Activated T-cell treated with anti-CD3 and anti-CD28 coated beads, Interleukin-2, amount 50 U/mL, for 72 hours (primary cell): ENCODE results near the gene ZNF230. TPM values are rescaled to one million over a fixed set of nuclear protein-coding genes. Genes with fewer than 3 reads are reported as not detected.

Source experiments
- ATAC-seq, 2 donors: fragments of 150-1000 bp; cut with Tn5 transposase; replicated peaks in 1 of 2; 2 replicates each; pipeline ENCODE4 v1.10.0; 2021; ENCODE audit warnings: moderate library complexity in 2 of 2, mild to moderate bottlenecking in 1 of 2
- DNase-seq, 2 donors: peaks; one replicate each; pipeline ENCODE4 v3.0.0; 2021 to 2022; ENCODE audit warnings: mixed read lengths in 1 of 2
- H3K27ac Mint-ChIP-seq: one replicate; pipeline ENCODE4 v1.8.0; 2022; ENCODE audit warnings: mild to moderate bottlenecking, moderate library complexity, mixed read lengths
- H3K27me3 Mint-ChIP-seq: one replicate; pipeline ENCODE4 v1.8.0; 2022; ENCODE audit warnings: low read depth, mixed read lengths
- H3K36me3 Mint-ChIP-seq, 2 donors: one replicate each; pipeline ENCODE4 v1.8.0; 2022; ENCODE audit warnings: mixed read lengths in 2 of 2, mild to moderate bottlenecking in 1 of 2; ENCODE audit not compliant: insufficient read depth in 2 of 2
- H3K4me1 Mint-ChIP-seq: one replicate; pipeline ENCODE4 v1.8.0; 2022; ENCODE audit warnings: low read depth, mixed read lengths
- H3K4me3 Mint-ChIP-seq, 2 donors: one replicate each; pipeline ENCODE4 v1.8.0; 2022; ENCODE audit warnings: mild to moderate bottlenecking in 2 of 2, mixed read lengths in 2 of 2, moderate library complexity in 2 of 2
- H3K9me3 Mint-ChIP-seq, 2 donors: one replicate each; pipeline ENCODE4 v1.8.0; 2022; ENCODE audit warnings: mixed read lengths in 2 of 2
- total RNA-seq, 2 donors: library from RNA; stranded (reverse); gene quantifications; one replicate each; pipeline ENCODE4 v1.2.3, GENCODE V29; 2022

The ZNF230 gene
- total RNA-seq, 2 donors from 2014 or later, result 5.5 to 5.8 TPM

DNA sequence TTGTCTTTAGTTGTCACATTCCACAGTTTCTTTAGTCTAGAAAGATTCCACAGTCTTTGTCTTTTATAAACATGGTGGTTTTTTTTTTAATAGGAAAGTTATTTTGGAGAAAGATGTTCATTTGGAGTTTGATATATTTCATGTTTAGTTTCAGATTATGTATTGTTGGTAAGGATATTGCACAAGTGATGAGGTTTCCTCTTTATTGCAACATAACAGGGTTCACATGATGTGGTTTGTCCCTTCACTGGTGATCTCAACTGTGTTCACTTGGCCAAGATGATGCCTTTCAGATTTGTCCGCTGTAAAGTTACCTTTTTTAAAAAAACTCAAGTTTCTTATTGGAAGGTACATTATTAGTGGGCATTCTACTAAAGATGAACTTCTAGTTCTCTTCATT lies 3.2 kb downstream of the ZNF230 start:
- ATAC-seq, result no peak
- peaks cover 23 to 41% of the 10 kb centered on the region in 2 donors for H3K9me3 Mint-ChIP-seq

DNA sequence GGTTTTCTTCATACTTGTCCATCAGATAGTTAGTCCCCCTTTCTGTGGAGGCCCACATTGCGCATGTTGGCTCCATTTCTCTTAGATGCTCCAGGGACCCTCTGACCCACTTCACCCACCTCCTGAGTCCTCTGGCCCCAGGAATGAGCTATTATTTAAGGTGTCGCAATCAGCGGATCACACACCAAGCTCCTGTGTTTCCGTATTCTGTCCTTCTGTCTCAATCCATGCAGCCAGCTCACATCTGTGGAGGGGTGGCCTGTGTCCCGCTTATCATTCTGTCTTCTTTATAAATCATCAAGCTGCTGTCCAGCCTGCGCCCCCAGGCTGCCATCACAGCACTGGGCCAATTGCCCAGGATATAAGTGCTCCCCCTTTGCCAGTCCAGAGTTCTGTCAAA lies 4.7 kb downstream of the ZNF230 start:
- H3K4me1 Mint-ChIP-seq, result peaks cover 10% of the 10 kb centered on the region
- no peak overlapping the region for H3K4me3 Mint-ChIP-seq
- no peak for DNase-seq
- peaks cover 26 to 42% of the 10 kb centered on the region in 2 donors for H3K9me3 Mint-ChIP-seq
- H3K27ac Mint-ChIP-seq, result no peak overlapping the region
- no peaks in the 10 kb centered on the region for H3K27me3 Mint-ChIP-seq
- ATAC-seq, result no peak
- peaks cover 57 to 64% of the 10 kb centered on the region in 2 donors for H3K36me3 Mint-ChIP-seq

More for the DNA sequence above, 3.2 kb downstream of the ZNF230 start:
- Mint-ChIP-seq H3K27ac (no peak overlapping the region), H3K36me3 (peaks cover 51 to 55% of the 10 kb centered on the region in 2 donors), H3K4me1 (peaks cover 18% of the 10 kb centered on the region), H3K4me3 (no peak overlapping the region), H3K27me3 (no peaks in the 10 kb centered on the region)
- DNase-seq, result no peak

DNA sequence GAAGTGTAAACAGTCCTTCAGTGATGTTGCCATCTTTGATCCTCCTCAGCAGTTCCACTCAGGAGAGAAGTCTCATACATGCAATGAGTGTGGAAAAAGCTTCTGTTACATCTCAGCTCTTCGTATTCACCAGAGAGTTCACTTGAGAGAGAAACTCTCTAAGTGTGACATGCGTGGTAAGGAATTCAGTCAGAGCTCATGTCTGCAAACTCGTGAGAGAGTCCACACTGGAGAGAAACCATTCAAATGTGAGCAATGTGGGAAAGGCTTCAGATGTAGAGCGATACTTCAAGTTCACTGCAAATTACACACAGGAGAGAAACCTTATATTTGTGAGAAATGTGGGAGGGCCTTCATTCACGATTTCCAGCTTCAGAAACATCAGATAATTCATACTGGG lies 7.7 kb downstream of the ZNF230 start:
- H3K27me3 Mint-ChIP-seq, result no peaks in the 10 kb centered on the region
- H3K4me3 Mint-ChIP-seq, result no peak overlapping the region
- ATAC-seq, result no peak
- H3K4me1 Mint-ChIP-seq, result no peaks in the 10 kb centered on the region
- no peak for DNase-seq
- peaks cover 52 to 68% of the 10 kb centered on the region in 2 donors for H3K36me3 Mint-ChIP-seq
- peaks cover 35 to 48% of the 10 kb centered on the region in 2 donors for H3K9me3 Mint-ChIP-seq
- no peak overlapping the region for H3K27ac Mint-ChIP-seq

DNA sequence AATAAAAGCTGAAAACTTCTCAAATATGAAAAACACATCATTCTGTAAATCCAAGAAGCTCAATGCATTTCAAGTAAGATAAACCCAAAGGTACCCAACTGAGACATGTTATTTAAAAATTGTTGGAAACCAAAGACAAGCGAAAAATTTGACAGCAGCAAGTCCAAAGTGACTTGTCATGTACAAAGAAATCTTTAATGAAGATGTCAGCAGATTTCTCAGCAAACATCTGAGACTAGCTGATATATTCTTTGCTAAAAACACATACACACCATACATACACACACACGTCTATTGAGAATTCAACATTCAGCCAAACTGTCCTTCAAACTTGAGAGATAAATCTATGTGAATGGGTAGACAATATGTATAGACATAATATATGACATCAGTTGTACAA lies 16.7 kb downstream of the ZNF230 start:
- no peak overlapping the region for H3K4me3 Mint-ChIP-seq
- no peak overlapping the region for H3K27ac Mint-ChIP-seq
- ATAC-seq, result no peak
- no peak for DNase-seq
- H3K9me3 Mint-ChIP-seq, result peaks cover 21 to 27% of the 10 kb centered on the region in 2 donors
- no peaks in the 10 kb centered on the region for H3K27me3 Mint-ChIP-seq
- H3K36me3 Mint-ChIP-seq, result peaks cover 15 to 18% of the 10 kb centered on the region in 2 donors
- peaks cover under 1% of the 10 kb centered on the region for H3K4me1 Mint-ChIP-seq

DNA sequence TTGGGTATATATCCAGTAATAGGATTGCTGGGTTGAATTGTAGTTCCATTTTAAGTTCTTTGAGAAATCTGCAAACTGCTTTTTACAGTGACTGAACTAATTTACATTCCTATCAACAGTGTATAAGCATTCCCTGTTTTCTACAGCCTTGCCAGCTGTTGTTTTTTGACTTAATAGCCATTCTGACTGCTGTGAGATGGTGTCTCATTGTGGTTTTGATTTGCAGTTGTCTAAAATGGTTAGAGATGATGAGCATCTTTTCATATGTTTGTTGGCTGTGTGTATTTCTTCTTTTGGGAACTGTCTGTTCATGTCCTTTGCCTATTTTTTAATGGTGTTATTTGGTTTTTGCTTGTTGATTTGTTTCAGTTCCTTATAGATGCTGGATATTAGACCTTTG lies 18.5 kb downstream of the ZNF230 start:
- no peaks in the 10 kb centered on the region for H3K27me3 Mint-ChIP-seq
- peaks cover 20 to 28% of the 10 kb centered on the region in 2 donors for H3K36me3 Mint-ChIP-seq
- H3K9me3 Mint-ChIP-seq, result peaks cover 21 to 25% of the 10 kb centered on the region in 2 donors
- no peak overlapping the region for H3K27ac Mint-ChIP-seq
- DNase-seq (no peak), ATAC-seq (no peak)
- no peak overlapping the region for H3K4me3 Mint-ChIP-seq
- peaks cover 17% of the 10 kb centered on the region for H3K4me1 Mint-ChIP-seq

DNA sequence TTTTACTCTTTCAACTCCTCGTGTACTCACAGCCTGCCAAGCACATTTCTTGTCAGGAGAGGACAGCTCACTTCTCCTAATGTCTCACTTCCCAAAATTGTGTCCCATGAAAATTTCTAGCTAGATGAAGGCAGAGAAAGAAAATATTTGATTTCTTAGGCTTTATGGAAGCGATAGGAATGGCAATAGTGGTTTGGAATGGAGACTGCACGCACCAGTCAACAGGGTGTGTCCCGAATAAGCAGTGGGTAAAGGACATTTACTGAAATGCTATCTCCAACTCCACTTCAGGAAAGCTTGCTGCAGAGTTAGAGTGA lies 22.1 kb downstream of the ZNF230 start:
- peaks cover 21 to 25% of the 10 kb centered on the region in 2 donors for H3K9me3 Mint-ChIP-seq
- H3K27ac Mint-ChIP-seq, result peak overlapping the region; percentile 74
- ATAC-seq (no peak), DNase-seq (no peak)
- H3K27me3 Mint-ChIP-seq, result no peaks in the 10 kb centered on the region
- peaks cover 24 to 52% of the 10 kb centered on the region in 2 donors for H3K36me3 Mint-ChIP-seq
- peak overlapping the region; percentile 88 to 97 for H3K4me3 Mint-ChIP-seq
- peaks cover 17% of the 10 kb centered on the region for H3K4me1 Mint-ChIP-seq

DNA sequence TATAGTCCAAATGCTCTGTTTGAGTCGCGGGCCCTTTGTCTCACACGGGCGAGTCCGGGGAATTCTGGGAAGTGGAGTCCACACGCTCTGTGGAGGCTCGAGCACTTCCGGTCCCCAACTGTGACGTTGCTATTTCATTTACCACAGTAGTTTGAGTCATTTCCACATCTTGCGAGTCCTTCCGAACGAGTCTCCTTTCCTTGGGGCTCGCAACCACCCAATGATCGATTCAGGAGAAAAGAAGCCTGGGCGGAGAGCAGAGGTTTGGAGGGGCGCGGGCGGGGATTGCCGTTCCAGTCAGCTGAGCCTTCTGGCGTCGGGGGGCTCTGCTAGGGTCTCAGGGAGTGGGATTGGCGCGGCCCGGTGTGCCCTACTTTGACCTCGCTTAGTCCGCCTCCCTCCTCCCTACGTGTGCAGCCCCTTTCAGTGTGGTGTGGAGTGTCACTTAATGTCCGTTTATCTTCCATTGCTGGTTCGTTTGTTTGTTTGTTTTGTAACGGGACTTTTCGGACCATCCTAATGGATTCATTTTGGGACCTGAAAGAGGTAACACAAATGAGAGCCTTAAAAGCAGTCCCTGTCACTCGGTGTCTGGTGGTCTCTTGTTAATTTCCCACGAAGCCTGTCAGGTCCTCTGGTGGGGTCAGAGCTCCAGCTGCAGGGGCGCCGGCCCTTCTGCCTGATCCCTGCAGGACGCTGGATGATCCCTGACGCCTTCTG lies 22.6 kb downstream of the ZNF230 start, which contains the start of gene ZNF222:
ZNF222 (plus strand) TSS at position 163 of the 720 bp plus-strand sequence; CDS start at position 221, 58 bp downstream.
- Mint-ChIP-seq H3K4me1 (peaks cover 17% of the 10 kb centered on the region), H3K4me3 (peak within 1 kb of the TSS; percentile 88 to 97), H3K27me3 (no peaks in the 10 kb centered on the region), H3K27ac (peak within 1 kb of the TSS; percentile 74), H3K36me3 (peaks cover 25 to 56% of the 10 kb centered on the region in 2 donors), H3K9me3 (peaks cover 18 to 21% of the 10 kb centered on the region in 2 donors)
- ATAC-seq (peak; percentile 100), DNase-seq (peak; percentile 79 to 84)

DNA sequence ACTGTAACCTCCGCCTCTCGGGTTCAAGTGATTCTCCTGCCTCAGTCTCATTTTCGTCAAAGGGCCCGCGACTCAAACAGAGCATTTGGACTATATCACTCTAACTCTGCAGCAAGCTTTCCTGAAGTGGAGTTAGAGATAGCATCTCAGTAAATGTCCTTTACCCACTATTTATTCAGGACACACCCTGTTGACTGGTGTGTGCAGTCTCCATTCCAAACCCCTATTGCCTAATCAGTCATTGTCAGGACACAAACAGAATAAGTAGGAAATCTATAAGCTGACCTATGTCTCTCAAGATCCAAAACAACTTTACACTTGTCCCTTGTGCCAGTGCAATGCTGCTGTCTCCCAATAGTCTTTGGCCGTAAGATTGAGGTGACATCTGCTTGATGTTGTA lies 23.9 kb downstream of the ZNF230 start:
- Mint-ChIP-seq H3K9me3 (peaks cover 19 to 23% of the 10 kb centered on the region in 2 donors), H3K27ac (no peak overlapping the region)

DNA sequence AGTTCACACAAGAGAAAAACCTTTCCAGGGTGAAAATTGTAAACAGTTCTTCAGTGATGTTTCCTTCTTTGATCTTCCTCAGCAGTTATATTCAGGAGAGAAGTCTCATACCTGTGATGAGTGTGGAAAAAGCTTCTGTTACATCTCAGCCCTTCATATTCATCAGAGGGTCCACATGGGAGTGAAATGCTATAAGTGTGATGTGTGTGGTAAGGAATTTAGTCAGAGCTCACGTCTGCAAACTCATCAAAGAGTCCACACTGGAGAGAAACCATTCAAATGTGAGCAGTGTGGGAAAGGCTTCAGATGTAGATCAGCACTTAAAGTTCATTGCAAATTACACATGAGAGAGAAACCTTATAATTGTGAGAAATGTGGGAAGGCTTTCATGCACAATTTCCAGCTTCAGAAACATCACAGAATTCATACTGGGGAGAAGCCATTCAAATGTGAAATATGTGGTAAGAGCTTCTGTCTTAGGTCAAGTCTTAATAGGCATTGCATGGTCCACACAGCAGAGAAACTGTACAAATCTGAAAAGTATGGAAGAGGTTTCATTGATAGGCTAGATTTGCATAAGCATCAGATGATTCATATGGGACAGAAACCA lies 29.3 kb downstream of the ZNF230 start:
- Mint-ChIP-seq H3K4me3 (no peak overlapping the region), H3K4me1 (no peaks in the 10 kb centered on the region), H3K9me3 (peaks cover 28 to 40% of the 10 kb centered on the region in 2 donors), H3K27me3 (no peaks in the 10 kb centered on the region), H3K27ac (no peak overlapping the region), H3K36me3 (peaks cover 50 to 73% of the 10 kb centered on the region in 2 donors)
- DNase-seq, result no peak
- ATAC-seq, result no peak

More for the DNA sequence above, 23.9 kb downstream of the ZNF230 start:
- Mint-ChIP-seq H3K4me3 (peak overlapping the region; percentile 88 to 97), H3K27me3 (no peaks in the 10 kb centered on the region), H3K36me3 (peaks cover 30 to 67% of the 10 kb centered on the region in 2 donors), H3K4me1 (peaks cover 17% of the 10 kb centered on the region)
- DNase-seq, result no peak
- ATAC-seq, result no peak

DNA sequence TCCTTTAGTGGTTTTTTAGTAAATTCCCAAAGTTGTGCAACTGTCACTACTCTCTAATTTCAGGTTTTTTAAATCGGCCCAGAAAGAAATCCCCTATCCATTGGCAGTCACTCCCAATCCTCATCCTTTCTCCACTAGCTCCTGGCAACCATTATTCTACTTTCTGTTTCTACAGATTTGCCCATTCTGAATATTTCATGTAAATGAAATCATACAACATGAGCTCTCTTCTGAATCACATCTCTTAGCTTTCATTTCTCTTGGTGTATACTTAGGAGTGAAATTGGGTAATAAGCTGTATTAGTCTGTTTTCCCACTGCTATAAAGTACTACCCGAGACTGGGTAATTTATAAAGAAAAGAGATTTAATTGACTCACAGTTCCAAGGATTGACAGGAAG lies 39.4 kb downstream of the ZNF230 start:
- Mint-ChIP-seq H3K9me3 (peaks cover 21 to 28% of the 10 kb centered on the region in 2 donors), H3K27ac (no peak overlapping the region), H3K4me3 (no peak overlapping the region), H3K36me3 (peaks cover 9 to 17% of the 10 kb centered on the region in 2 donors), H3K4me1 (no peaks in the 10 kb centered on the region), H3K27me3 (no peaks in the 10 kb centered on the region)
- no peak for DNase-seq
- no peak for ATAC-seq

DNA sequence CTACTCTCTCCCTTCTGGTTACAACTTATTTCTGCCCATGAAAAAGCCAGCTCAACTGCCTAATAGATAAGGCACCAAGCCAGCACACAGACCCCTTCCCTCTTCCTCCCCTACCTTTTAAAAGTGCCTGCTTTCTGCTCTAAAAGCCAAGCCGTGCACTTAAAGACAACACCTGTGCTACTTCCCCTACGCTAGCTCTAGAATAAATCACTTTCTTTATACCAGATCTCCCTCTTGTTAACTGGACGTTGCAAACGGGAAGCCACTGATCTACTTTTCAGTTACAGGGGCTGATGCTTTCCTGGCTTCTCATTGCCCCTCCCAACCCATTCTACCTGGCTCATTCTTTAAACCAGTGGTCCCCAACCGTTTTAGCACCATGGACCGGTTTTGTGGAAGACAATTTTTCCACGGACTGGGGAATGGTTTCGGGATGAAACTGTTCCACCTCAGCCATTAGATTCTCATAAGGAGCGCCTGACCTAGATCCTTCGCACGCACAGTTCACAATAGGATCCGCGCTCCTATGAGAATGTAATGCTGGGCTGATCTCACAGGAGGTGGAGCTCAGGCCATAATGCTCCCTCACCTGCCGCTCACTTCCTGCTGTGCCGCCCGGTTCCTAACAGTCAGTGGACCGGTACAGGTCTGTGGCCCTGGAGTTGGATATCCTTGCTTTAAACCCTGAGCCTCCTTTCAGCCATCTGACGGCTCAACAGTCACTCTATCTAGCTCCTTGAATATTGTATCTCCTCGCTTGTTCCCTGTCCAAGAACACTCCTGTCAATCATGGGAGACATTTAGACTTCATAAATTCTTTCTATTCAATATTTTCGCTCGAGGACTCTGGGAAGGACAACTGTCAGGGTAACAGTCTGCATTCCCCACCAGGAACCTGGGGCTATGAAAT lies 48.2 kb downstream of the ZNF230 start:
- Mint-ChIP-seq H3K27me3 (peaks cover 6% of the 10 kb centered on the region), H3K36me3 (peaks cover 23 to 26% of the 10 kb centered on the region in 2 donors), H3K27ac (peak overlapping the region; percentile 52), H3K9me3 (peaks cover 15 to 22% of the 10 kb centered on the region in 2 donors), H3K4me1 (peaks cover 23% of the 10 kb centered on the region), H3K4me3 (peak overlapping the region; percentile 92 to 93)
- DNase-seq (peak in 1 of 2 donors; percentile 20), ATAC-seq (peak; percentile 78 to 81)

DNA sequence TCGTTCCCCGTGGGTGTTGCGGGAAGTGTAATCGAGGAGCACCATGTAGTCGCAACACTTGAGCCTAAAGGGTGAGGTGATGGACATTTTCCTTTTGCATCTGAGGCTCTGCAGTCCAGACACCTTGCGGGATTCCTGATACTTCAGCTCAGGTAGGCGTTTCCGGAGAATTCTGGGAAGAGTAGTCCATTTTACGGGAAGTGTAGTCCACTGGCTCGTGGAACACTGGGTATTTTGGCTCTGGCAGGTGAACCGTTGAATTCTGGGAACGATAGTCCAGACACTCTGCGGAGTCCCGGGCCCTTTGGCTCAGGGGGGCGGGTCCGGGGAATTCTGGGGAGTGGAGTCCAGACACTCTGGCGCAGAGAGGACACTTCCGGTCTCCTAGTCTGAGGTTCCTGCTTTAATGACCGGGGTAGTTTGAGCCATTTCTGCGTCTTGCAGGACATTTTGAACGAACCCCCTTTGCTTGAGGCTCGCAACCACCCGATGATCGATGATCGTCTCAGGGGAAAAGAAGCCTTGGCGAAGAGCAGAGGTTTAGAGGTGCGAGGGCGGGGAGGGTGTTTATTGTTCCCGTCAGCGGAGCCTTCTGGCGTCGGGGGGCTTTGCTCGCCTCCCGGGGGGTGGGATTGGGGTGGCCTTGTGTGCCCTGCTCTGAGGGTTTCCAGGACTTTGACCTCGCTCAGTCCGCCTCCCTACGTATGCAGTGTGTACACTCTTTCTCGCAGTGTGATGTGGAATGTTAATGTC lies 49.1 kb downstream of the ZNF230 start, which contains the start of gene ZNF223:
ZNF223 (plus strand) TSS at position 387 of the 753 bp plus-strand sequence. CDS start 3,141 bp downstream, outside the sequence.
- Mint-ChIP-seq H3K4me1 (peaks cover 23% of the 10 kb centered on the region), H3K36me3 (peaks cover 23 to 26% of the 10 kb centered on the region in 2 donors), H3K9me3 (peaks cover 13 to 21% of the 10 kb centered on the region in 2 donors), H3K4me3 (peak within 1 kb of the TSS; percentile 92 to 93), H3K27me3 (peaks cover 6% of the 10 kb centered on the region), H3K27ac (peak within 1 kb of the TSS; percentile 52)
- ATAC-seq (peak; percentile 69 to 75), DNase-seq (peak; percentile 35 to 45)
